GM21619 (cell line): ENCODE data around the gene AIPL1.

ENCODE experiments used
- ATAC-seq: cut with Tn5 transposase; IDR thresholded peaks from one replicate; pipeline ENCODE4 v1.9.1; 2021; ENCODE audit not compliant: unreplicated experiment

Gene AIPL1

DNA sequence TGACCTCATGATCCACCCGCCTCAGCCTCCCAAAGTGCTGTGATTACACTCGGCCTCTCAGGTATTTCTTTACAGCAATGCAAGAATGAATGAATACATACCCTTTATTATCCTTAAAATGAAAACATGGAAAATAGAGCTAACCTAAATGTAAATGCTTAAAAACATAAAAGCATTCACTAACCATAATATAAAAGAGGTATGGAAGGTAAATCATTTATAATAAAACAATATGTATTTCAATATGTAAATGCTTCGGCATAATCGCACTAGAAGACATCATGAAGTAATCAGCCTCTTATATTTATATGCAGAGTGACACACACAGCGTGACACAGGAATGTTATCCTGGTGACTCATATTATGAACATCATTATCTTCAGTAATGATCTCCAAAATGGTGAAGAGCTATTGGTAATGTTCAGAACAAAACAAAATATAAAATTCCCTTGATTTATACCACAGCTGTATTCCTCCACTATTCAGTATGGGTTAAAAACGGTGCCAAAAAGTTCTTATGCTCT, 53.9 kb downstream of the AIPL1 start:
- no peak for ATAC-seq

DNA sequence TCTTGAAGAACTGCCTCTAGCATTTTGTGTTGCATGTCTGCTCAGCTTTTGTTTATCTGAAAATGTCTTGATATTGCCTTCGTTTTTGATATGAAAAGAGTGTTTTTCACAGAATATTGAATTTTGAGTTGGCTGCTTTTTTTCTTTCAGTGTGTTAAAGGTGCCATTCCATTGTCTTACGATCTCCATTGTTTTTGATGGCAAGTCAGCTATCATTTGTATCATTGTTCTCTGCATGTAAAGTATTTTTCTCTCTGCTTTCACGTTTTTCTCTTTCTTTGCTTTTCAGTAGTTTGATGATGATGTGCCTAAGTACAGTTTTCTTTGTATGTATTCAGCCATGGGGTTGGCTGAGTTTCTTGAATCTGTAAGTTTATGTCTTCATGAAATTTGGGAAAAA, 57.0 kb downstream of the AIPL1 start:
- no peak for ATAC-seq

- no peak for ATAC-seq
Observed at GRCh38 chr17:6376931-6377361, 58.0 kb downstream of the AIPL1 start.

GRCh38 chr17:6374761-6375312, 60.1 kb downstream of the AIPL1 start:
- ATAC-seq: no peak

- ATAC-seq: no peak
Observed at GRCh38 chr17:6374271-6374691, 60.6 kb downstream of the AIPL1 start.
